IPS DF 6.9 (cell line): ENCODE measurements around the gene RFPL2.

Source experiments
- DNase-seq: peaks from one replicate; pipeline ENCODE4 v3.0.0-alpha.2; 2013; ENCODE audit warnings: low read depth, low spot score
- H3K27ac ChIP-seq: one replicate; pipeline ENCODE4 v1.5.1; 2013; ENCODE audit warnings: low read length, control low read depth
- H3K27me3 ChIP-seq: 2 replicates; pipeline ENCODE4 v1.6.1; 2013; ENCODE audit warnings: mild to moderate bottlenecking, low read length; ENCODE audit not compliant: control insufficient read depth, insufficient read depth
- H3K36me3 ChIP-seq: 2 replicates; pipeline ENCODE4 v1.6.1; 2013; ENCODE audit warnings: low read length; ENCODE audit not compliant: control insufficient read depth, insufficient read depth
- H3K4me1 ChIP-seq: 2 replicates; pipeline ENCODE4 v1.6.1; 2013; ENCODE audit warnings: low read length; ENCODE audit not compliant: control insufficient read depth, insufficient read depth
- H3K4me3 ChIP-seq: 2 replicates; pipeline ENCODE4 v1.5.1; 2013; ENCODE audit warnings: mild to moderate bottlenecking, low read length
- H3K9me3 ChIP-seq: 2 replicates; pipeline ENCODE4 v1.6.1; 2013; ENCODE audit warnings: low read length, inconsistent platforms; ENCODE audit not compliant: control insufficient read depth, insufficient read depth
- WGBS: extraction: QIAGEN DNeasy Blood & Tissue Kit; methylation state at CpG from one replicate; pipeline ENCODE4 v1.1.7; 2013; ENCODE audit warnings: mixed read lengths, missing lambda C conversion rate; ENCODE audit not compliant: insufficient read length, insufficient coverage; 5-methylcytosine and 5-hydroxymethylcytosine counted together

The RFPL2 gene

DNA sequence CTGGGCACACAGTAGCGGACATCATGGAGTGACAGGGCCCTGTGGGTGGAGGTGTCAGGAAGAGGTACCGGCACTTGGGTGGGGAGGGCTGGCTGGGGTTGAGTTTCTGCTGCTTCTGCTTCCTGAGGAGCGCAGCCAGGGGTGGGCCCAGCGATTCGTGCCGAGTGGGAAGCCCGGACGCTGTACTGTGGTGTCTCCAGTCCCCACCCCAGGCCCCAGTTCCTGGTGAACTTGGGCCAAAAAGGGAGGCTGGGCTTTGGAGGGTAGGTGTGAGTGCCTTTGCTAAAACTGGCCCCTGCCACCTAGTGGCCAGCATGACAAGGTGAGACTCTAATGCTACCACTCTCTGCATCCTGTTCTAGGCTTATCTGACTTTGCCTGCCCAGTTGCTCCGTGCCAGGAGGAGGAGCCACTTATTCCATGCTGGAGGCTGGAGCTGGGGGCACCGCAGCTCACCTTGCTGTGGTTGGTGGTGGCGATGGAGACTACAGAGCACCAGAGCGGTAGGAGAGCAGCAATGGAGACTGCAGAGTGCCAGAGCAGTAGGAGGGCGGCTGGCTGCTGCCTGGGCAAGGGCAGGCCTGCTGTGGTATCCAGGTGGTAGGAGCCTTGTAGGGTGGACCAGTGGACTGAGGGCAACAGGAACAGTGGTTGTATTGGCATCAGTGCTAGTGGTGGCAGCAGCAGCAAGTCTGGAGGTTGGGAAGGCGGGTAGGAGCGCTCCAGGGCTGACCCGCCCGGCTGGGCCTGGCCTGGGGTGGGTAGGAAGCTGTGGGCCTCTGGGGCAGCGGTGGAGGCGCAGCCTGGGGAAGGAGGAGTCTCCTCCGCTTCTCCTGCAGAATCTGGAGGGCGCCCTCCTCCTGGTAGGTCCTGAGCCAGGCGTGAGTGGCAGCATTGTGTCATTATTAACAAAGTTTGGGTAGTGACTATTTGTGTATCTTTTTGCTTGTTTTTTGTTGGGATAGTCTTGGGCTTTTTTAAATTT, 2.2 kb upstream of the RFPL2 start:
- Histone ChIP-seq H3K36me3 (no peaks in the 10 kb centered on the region), H3K4me1 (peaks cover 5% of the 10 kb centered on the region; the same call in 1 of the 2 replicates), H3K27ac (no peak overlapping the region), H3K9me3 (no peaks in the 10 kb centered on the region), H3K27me3 (peaks cover 25% of the 10 kb centered on the region), H3K4me3 (no peak overlapping the region)
- no CpG with 5 or more reads among the region's 22 CpGs for WGBS
- no peak for DNase-seq

DNA sequence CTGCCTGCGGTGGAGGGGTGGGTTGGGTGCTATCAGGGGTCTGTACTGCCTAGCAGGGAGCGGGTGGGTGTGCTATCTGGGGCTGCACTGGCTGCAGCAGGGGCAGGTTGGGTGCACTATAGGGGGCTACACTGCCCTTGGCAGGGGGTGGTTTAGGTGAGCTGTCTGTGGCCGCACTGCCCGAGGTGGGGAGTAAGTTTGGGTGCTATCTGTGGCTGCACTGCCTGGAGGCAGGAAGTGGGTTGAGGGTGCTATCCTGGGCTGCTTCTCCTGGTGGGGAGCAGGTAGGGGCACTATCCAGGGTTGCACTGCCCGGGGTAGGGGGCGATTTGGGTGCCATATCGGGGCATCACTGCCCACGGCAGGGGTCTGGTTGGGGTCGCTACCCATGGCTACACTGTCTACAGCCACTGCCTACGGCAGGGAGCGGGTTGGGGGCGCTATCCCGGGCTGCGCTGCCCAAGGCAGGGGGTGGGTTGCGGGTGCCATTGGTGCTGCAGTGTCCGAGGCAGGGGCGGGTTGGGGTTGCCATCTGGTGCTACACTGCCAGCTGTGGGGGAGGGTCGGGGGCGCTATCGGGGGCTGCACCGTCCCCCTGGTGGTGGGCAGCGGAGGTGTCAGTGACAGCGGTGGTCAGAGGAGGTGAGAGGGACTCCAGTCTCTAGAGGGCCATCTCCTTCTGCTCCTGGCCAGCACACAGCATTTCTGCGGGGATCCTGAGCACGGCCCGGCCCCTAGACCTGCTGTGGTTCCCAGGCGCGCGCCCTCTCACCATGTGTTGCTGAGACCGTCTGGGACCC, 1.3 kb upstream of the RFPL2 start:
- no CpG with 5 or more reads among the region's 30 CpGs for WGBS
- peaks cover 5% of the 10 kb centered on the region; the same call in 1 of the 2 replicates for H3K4me1 ChIP-seq
- H3K27me3 ChIP-seq: peaks cover 26% of the 10 kb centered on the region
- no peak overlapping the region for H3K4me3 ChIP-seq
- no peak overlapping the region for H3K27ac ChIP-seq
- DNase-seq: no peak
- no peaks in the 10 kb centered on the region for H3K36me3 ChIP-seq
- no peaks in the 10 kb centered on the region for H3K9me3 ChIP-seq

DNA sequence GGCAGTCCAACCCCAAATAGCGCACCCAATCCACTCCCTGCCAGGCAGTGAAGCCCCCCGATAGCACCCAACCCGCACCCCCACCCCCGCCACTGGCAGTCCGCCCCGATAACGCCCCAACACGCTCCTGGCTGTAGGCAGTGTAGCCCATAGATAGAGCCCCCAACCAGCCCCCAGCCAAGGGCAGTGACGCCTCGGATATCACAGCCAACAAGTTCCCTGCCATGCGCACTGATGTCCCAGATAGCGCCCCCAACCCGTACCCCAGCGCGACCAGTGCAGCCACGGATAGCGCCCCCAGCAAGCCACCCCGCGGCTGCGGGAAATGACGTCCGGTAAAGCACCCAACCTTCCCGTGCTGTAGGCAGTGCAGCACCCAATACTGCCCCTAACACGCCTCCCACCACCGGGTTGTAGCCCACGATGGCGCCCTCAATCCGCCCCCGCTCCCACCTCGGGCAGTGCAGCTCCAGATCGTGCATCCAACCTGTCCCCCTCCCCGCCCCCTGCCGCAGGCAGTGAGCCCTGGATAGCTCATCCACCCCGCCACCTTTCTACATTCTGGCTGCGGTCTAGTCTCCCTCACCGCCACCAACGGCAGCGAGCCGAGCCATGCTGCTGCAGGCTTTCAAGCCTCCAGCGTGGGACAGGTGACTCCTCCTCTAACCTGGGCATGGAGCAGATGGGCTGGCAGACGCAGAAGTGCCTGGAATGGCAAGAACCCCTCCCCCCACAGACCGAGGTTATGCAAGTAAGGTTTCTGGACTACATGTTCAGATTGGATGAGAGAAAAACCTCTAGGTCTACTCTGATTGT, 625 bp downstream of the RFPL2 start:
- no peak overlapping the region for H3K27ac ChIP-seq
- peaks cover 5% of the 10 kb centered on the region; the same call in 1 of the 2 replicates for H3K4me1 ChIP-seq
- no peak for DNase-seq
- WGBS: no CpG with 5 or more reads among the region's 42 CpGs
- H3K9me3 ChIP-seq: no peaks in the 10 kb centered on the region
- peak overlapping the region; percentile 43; the same call in 1 of the 2 replicates for H3K4me3 ChIP-seq
- peaks cover 26% of the 10 kb centered on the region for H3K27me3 ChIP-seq
- no peaks in the 10 kb centered on the region for H3K36me3 ChIP-seq

DNA sequence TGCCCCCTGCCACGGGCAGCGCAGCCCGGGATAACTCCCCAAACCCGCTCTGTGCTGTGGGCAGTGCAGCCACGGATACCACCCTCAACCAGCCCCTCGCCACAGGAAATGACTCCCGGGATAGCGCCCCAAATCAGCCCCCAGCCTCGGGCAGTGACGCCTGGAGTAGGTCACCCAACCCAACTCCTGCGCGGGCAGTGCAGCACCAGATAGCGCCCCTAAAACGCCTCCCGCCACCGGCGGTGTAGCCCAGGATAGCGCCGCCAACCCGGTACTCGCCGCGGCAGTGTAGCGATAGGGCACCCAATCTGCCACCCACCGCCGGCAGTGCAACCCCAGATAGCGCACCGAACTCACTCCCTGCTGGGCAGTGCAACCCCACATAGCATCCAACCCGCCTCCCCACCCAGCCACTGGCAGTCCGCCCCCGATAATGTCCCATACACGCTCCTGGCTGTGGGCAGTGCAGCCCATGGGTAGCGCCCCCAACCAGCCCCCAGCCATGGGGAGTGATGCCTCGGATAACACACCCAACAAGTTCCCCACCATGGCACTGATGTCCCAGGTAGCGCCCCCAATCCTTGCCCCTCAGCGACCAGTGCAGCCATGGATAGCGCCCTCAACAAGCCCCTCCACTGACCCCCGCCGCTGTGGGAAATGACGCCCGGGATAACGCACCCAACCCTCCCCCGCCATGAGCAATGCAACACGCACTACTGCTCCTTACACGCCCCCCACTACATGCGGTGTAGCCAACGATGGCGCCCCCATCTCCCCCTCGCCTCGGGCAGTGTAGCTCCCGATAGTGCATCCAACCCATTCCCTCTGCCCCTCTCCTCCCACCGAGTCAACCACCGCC, 1.5 kb downstream of the RFPL2 start:
- Histone ChIP-seq H3K9me3 (no peaks in the 10 kb centered on the region), H3K4me3 (peak overlapping the region; percentile 9; the same call in 1 of the 2 replicates)

DNA sequence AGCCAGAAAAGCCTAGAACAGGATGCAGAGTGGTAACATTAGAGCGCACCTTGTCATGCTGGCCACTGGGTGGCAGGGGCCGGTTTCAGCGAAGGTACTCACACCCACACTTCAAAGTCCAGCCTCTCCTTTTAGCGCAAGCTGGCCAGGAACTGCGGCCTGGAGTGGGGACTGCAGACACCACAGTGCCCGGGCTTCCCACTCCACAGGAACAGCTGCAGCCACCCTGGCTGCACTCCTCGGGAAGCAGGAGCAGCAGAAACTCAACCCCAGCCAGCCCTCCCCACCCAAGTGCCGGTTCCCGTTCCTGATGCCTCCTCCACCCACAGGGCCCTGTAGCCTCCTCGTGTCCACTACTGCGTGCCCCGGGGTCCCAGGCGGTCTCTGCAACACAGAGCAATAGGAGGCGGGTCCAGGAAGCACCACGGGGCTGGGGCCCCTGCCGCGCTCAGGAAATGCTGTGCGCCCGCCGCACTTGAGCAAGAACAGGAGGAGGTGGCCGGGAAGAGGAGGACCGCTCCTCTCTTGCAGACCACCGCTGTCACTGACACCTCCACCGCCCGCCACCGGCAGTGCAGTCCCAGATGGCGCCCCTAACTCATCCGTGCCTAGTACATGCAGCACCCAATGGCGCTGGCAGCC, 2.2 kb downstream of the RFPL2 start:
- Histone ChIP-seq H3K4me3 (no peak overlapping the region), H3K4me1 (peaks cover 5% of the 10 kb centered on the region; the same call in 1 of the 2 replicates), H3K27ac (no peak overlapping the region), H3K36me3 (no peaks in the 10 kb centered on the region), H3K9me3 (no peaks in the 10 kb centered on the region), H3K27me3 (peaks cover 26% of the 10 kb centered on the region)
- no CpG with 5 or more reads among the region's 29 CpGs for WGBS
- DNase-seq: no peak

More for the DNA sequence above, 1.5 kb downstream of the RFPL2 start:
- no peaks in the 10 kb centered on the region for H3K36me3 ChIP-seq
- no CpG with 5 or more reads among the region's 53 CpGs for WGBS
- H3K4me1 ChIP-seq: peaks cover 5% of the 10 kb centered on the region; the same call in 1 of the 2 replicates
- DNase-seq: no peak
- no peak overlapping the region for H3K27ac ChIP-seq
- H3K27me3 ChIP-seq: peaks cover 26% of the 10 kb centered on the region

DNA sequence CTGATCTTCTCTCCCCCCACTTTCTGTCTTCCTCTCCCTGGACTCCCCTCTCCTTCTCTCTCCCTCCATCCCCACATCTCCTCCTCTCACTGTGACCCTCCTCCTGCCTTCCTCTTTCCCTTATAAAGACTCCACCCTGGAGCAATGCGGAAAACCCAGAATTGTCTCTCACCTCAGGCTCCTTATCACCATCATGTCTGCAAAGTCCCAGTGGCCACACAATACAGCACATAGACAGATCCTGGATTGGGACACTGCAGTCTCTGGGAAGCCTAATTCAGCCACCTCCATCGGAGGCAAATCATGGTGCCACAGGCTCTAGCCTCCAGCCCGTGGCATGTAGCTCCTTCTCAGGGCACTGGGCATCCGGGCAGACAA, 2.7 kb downstream of the RFPL2 start:
- Histone ChIP-seq H3K27me3 (peaks cover 26% of the 10 kb centered on the region), H3K27ac (no peak overlapping the region), H3K4me3 (no peak overlapping the region), H3K4me1 (peaks cover 3% of the 10 kb centered on the region; the same call in 1 of the 2 replicates), H3K36me3 (no peaks in the 10 kb centered on the region), H3K9me3 (no peaks in the 10 kb centered on the region)
- no peak for DNase-seq
- WGBS: no CpG with 5 or more reads among the region's 4 CpGs

DNA sequence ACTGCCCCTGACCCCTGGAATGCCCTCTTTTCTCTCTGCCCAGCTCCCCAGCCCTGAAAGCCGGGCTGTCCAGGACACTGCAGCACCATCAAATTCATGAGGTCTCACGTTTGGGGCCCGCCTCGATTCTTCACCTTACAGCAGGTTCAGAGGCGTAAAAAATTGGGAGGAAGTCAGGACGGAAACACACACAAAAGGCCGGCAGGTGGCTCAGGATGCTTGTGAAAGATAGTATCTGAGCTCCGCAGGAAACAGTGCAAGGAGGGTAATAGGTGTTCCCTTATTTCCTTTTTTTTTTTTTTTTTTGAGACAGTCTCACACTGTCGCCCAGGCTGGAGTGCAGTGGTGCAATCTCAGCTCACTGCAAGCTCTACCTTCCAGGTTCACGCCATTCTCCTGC, 4.1 kb downstream of the RFPL2 start:
- WGBS: no CpG with 5 or more reads among the region's 10 CpGs
- DNase-seq: no peak
- Histone ChIP-seq H3K27ac (no peak overlapping the region), H3K4me1 (peaks cover 2% of the 10 kb centered on the region; the same call in 1 of the 2 replicates), H3K4me3 (no peak overlapping the region), H3K36me3 (no peaks in the 10 kb centered on the region), H3K27me3 (peaks cover 26% of the 10 kb centered on the region), H3K9me3 (no peaks in the 10 kb centered on the region)

DNA sequence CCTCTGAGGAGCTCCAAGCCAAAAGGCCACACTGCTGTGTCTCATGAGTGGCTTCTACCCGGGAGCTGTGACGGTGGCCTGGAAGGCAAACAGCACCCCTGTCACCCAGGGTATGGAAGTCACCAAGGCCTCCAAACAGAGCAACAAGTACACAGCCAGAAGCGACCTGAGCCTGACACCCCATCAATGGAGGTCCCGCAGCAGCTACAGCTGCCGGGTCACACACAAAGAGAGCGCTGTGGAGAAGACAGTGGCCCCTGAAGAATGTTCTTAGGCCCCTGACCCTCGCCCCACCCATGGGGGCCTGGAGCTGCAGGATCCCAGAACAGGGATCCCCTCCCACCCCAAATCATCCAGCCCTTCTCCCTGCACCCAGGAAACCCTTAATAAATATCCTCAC, 4.9 kb downstream of the RFPL2 start:
- WGBS: no CpG with 5 or more reads among the region's 7 CpGs
- H3K27ac ChIP-seq: no peak overlapping the region
- no peaks in the 10 kb centered on the region for H3K9me3 ChIP-seq
- peaks cover 24% of the 10 kb centered on the region for H3K27me3 ChIP-seq
- H3K4me3 ChIP-seq: no peak overlapping the region
- no peaks in the 10 kb centered on the region for H3K36me3 ChIP-seq
- H3K4me1 ChIP-seq: no peaks in the 10 kb centered on the region; the same call in 1 of the 2 replicates
- no peak for DNase-seq

DNA sequence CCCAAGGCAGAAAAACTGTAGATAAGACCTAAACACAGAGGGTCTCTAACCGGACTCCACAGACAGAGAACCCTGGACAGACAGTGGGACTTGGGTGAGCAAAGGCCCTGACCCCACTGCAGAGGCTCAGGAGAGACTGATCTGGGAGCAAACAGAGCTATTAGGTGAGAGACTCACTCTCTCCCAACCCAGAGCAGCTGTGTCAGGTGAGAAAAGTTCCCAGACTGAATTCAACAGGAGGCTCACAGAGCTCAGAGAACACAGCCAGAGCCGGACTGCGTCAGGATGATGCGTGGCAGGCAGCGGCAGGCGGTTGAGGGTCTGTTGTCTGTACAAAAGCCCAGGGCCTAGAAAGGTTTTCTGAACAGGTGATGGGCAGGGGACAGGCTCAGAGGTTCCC, 5.5 kb downstream of the RFPL2 start:
- WGBS: no CpG with 5 or more reads among the region's 6 CpGs
- no peak overlapping the region for H3K4me3 ChIP-seq
- H3K4me1 ChIP-seq: no peaks in the 10 kb centered on the region; the same call in 1 of the 2 replicates
- peaks cover 19% of the 10 kb centered on the region for H3K27me3 ChIP-seq
- DNase-seq: no peak
- H3K36me3 ChIP-seq: no peaks in the 10 kb centered on the region
- no peaks in the 10 kb centered on the region for H3K9me3 ChIP-seq
- H3K27ac ChIP-seq: no peak overlapping the region
